ENCODE data around the gene OOSP3.
"Not testable (repeated sequence)": the region's sequence is repeated elsewhere in the genome, so short reads cannot be mapped to it uniquely, and the experiment has no call there.

The OOSP3 gene

DNA sequence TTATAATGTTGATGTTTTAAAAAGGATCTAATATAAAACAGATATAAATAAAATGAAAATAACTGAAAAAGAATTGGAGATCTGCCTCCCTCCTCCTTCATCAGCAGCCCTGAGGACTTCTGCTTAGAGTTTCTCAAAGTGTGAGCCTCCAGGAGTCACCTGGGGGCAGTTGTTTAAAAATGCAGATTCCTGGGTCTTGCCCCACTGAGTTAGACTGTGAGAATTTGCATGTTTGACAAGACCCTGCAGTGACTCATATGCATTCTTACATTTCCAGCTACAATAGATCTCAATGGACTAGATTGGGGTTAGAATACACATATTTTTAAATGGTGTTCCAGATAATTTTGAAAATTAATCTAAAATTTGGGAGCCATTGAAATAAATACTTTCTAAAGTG, 798 bp upstream of the OOSP3 start:
- no peak for DNase-seq

DNA sequence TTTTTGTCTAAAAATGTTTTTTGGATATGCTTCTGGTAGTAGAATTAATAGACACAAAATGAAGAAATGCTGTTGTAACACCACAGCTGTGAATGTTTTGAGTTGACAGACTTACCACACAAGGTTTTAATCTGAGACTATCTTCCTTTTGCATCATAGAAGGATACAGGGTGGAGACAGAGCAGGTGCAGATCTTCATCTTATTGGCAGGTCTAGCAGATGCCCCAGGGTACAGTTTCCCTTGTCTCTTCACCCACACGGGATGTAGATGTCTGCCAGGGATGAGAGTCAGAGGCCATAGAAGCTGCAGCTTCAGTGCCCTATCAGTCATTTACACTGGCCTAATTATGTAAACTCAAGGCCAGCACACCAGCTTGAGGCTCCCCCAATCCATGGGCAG, 985 bp downstream of the OOSP3 start:
- DNase-seq = no peak

GRCh38 chr11:59883597-59883996, 5.0 kb downstream of the OOSP3 start:
- DNase-seq = no peak

GRCh38 chr11:59887156-59887555, 8.6 kb downstream of the OOSP3 start:
- DNase-seq = not testable (repeated sequence)

DNA sequence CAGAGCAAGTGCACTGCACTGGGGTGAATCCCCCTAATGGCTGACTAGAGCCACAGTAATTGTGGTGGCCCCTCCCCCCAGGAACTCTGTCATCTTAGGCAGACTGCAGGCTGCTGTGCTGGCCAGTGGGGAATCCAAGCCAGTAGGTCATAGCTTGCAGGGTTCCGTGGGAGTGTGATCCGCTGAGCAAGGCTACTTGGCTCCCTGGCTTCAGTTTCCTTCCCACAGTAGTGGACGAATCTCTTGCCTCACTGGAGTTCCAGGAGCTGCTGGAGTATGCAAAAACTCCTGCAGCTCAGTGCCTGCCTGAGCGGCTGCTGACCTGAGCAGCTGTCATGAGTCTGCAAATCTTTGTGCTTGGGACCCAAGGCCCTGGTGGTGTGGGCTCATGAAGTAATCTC, 13.2 kb downstream of the OOSP3 start:
- DNase-seq = no peak

- no peak for DNase-seq
Observed at GRCh38 chr11:59894616-59895015, 16.0 kb downstream of the OOSP3 start.

DNA sequence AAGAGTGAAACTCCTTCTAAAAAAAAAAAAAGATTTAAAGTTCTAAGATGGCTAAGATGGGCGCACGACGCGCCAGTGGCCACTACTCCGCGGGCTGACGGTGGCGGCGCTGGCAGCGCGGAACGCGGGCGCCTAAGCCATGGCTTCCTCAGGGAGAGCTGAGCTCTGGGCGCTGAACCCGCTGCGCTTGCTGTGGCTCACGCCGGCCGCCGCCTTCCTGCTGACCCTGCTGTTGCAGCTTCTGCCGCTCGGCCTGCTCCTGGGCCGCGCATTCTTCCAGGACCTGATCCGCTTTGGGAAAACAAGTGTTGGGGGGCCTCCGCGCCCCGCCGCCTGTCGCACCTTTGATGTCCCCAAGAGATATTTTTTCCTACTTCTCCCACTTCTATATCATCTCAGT, 19.5 kb downstream of the OOSP3 start:
- DNase-seq = no peak

GRCh38 chr11:59898650-59899049, 20.1 kb downstream of the OOSP3 start:
- DNase-seq = no peak

- DNase-seq = no peak
Observed at GRCh38 chr11:59899532-59899931, 20.9 kb downstream of the OOSP3 start.

GRCh38 chr11:59900366-59901126, 22.0 kb downstream of the OOSP3 start:
- no peak for DNase-seq

GRCh38 chr11:59901306-59901705, 22.7 kb downstream of the OOSP3 start:
- no peak for DNase-seq

- not testable (repeated sequence) for DNase-seq
Observed at GRCh38 chr11:59903569-59903968, 25.0 kb downstream of the OOSP3 start.

- DNase-seq = no peak
Observed at GRCh38 chr11:59918480-59918879, 39.9 kb downstream of the OOSP3 start.

GRCh38 chr11:59918987-59919589, 40.5 kb downstream of the OOSP3 start:
- no peak for DNase-seq

- no peak for DNase-seq
Observed at GRCh38 chr11:59923813-59924212, 45.2 kb downstream of the OOSP3 start.

- DNase-seq = no peak
Observed at GRCh38 chr11:59931688-59932087, 53.1 kb downstream of the OOSP3 start.

GRCh38 chr11:59938132-59938531, 59.5 kb downstream of the OOSP3 start, which contains the start of gene OOSP1:
Gene OOSP1 (plus strand): TSS chr11:59938432. CDS start chr11:59938455, 23 bp downstream.
- no peak for DNase-seq

DNA sequence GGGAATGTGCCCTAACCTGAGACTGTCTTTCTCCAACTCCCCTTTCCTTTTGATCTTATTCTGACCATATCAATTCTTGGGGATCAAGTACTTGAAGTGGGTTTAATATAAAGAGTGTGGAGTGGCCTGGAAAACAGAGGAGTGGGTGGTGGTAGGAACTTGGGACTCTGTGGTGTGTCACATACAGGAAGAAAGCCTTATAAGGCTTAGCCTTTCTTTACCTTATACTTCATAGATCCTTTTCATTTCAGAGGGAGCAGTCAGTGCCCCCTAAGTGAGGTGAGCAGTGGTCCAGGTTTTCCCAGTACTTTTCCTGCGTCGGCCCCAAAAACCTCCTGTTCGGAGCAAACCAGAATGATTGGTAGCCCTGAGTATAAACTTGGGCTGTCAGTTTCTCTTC, 60.1 kb downstream of the OOSP3 start:
- DNase-seq = no peak

GRCh38 chr11:59939482-59939881, 60.9 kb downstream of the OOSP3 start:
- no peak for DNase-seq

DNA sequence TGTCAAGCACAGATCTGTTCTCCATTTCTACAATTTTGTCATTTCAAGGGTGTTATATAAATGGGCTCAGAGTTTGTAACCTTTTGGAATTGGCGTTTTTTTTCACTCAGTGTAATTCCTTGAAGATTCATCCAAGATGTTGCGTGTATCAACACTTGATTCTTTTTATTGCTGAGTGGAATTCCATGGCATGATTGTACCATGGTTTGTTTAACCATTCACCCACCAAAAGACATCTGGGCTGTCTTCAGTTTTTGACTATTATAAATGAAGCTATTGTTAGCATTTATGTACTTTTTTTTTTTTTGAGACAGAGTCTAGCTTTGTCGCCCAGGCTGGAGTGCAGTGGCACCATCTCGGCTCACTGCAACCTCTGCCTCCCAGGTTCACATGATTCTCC, 62.5 kb downstream of the OOSP3 start:
- DNase-seq = no peak

GRCh38 chr11:59943997-59944714, 65.6 kb downstream of the OOSP3 start:
- no peak for DNase-seq

DNA sequence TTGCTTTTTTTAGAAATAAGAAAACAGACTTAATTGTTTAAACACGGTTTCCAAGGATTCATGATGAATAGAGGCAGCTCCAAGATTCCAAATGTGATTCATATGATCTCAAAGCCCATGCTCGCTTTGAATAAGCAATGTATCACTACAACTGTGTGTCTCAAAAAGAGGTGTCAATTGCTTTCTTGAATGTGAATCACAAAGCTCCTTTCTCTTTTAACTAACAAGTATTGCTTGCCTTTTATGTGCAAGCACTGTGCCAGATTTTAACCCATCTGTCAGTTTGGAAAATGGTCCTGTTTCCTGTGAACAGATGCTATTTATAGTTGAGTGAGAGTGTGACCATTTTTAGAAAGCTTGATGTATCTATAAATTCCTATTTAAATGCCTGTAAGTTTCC, 66.1 kb downstream of the OOSP3 start:
- DNase-seq = no peak

All from DMS79 (cell line).